ENCODE data around the gene SFTPA1. TPM values are rescaled to one million over a fixed set of nuclear protein-coding genes. Genes with fewer than 3 reads are reported as not detected.
"Not testable (repeated sequence)": the region's sequence is repeated elsewhere in the genome, so short reads cannot be mapped to it uniquely, and the experiment has no call there.

The SFTPA1 gene
- polyA plus RNA-seq, 1 of the 3 experiments (the other 2 are of a cell fraction): not detected

- POLR2A ChIA-PET: no interaction called here
Measured at GRCh38 chr10:79593377-79593776, 17.4 kb upstream of the SFTPA1 start.

DNA sequence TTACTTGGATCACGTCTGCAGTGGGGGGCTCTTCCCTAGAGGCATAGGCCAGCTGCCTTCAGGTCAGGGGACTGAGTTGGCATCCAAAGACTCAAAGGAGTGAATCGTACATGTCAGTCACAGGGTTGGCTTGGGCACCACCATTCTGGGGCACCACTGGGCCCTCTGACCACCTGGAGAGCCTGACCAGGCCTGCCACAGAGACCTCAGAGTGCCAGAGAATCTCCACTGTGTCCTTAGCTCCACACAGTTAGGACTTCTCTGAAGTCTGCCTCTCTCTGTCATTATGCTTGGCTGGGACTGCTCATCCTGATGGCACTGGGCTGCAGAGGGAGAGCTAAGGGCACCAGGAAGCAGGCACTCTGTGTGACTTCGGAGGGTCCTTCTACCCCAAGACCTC lies 16.2 kb upstream of the SFTPA1 start:
- H3F3A ChIP-seq (replicated peaks; ENCODE audit: insufficient read depth); H3K9me3 ChIP-seq; H3K9me2 ChIP-seq; POLR2A ChIA-PET; H3K4me2 ChIP-seq; H3K4me3 ChIP-seq (ENCODE audit: low read depth in 2 of 2, low read length in 1 of 2); H4K20me1 ChIP-seq (ENCODE audit: insufficient read depth); H3K79me2 ChIP-seq (ENCODE audit: insufficient read depth); H3K27ac ChIP-seq (ENCODE audit: low read depth in 2 of 2, low read length in 1 of 2); H3K36me3 ChIP-seq (replicated peaks in 1 of 2; ENCODE audit: control insufficient read depth in 1 of 2, insufficient read depth in 2 of 2, low read length in 1 of 2); H2AFZ ChIP-seq (ENCODE audit: low read depth); H3K4me1 ChIP-seq (ENCODE audit: control insufficient read depth in 1 of 2, insufficient read depth in 2 of 2, low read depth in 1 of 2, low read length in 1 of 2); H3K9ac ChIP-seq; H3K27me3 ChIP-seq (ENCODE audit: insufficient read depth); DNase-seq: not testable (repeated sequence)
- 10% methylated on average over 2 of the region's 3 CpGs for WGBS (ENCODE audit: low lambda C conversion rate)
- CTCF ChIA-PET: interaction anchor here (2.0 kb wide), 1 partner anchor 32 kb away, joined by 4 read pairs; no protein-coding TSS in a partner anchor

More at GRCh38 chr10:79593377-79593776, 17.4 kb upstream of the SFTPA1 start:
- Histone ChIP-seq H3K4me3 (ENCODE audit: low read depth in 2 of 2, low read length in 1 of 2) (no peak overlapping the region), H3K27ac (ENCODE audit: low read depth in 2 of 2, low read length in 1 of 2) (no peak overlapping the region), H3K9me3 (no peaks in the 10 kb centered on the region), H3K27me3 (ENCODE audit: insufficient read depth) (no peaks in the 10 kb centered on the region), H3K9ac (no peak overlapping the region), H3K9me2 (no peaks in the 10 kb centered on the region), H3K36me3 (replicated peaks in 1 of 2; ENCODE audit: control insufficient read depth in 1 of 2, insufficient read depth in 2 of 2, low read length in 1 of 2) (no peaks in the 10 kb centered on the region), H3F3A (replicated peaks; ENCODE audit: insufficient read depth) (no peaks in the 10 kb centered on the region), H3K4me2 (no peak overlapping the region), H3K79me2 (ENCODE audit: insufficient read depth) (no peaks in the 10 kb centered on the region), H2AFZ (ENCODE audit: low read depth) (no peak overlapping the region), H3K4me1 (ENCODE audit: control insufficient read depth in 1 of 2, insufficient read depth in 2 of 2, low read depth in 1 of 2, low read length in 1 of 2) (no peaks in the 10 kb centered on the region), H4K20me1 (ENCODE audit: insufficient read depth) (no peaks in the 10 kb centered on the region)
- TF ChIP-seq, protein P1, sequence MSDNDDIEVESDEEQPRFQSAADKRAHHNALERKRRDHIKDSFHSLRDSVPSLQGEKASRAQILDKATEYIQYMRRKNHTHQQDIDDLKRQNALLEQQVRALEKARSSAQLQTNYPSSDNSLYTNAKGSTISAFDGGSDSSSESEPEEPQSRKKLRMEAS (IDR thresholded peaks at IDR 0.05; ENCODE audit: low read depth): no peak
- TF ChIP-seq FOXM1 (IDR thresholded peaks at IDR 0.05; ENCODE audit: low read depth) (no peak), CHD2 (IDR thresholded peaks at IDR 0.05; ENCODE audit: low read length, partially characterized antibody) (no peak), RAD21 (IDR thresholded peaks at IDR 0.05; ENCODE audit: low read length) (no peak), RFX5 (IDR thresholded peaks at IDR 0.05; ENCODE audit: low read length) (no peak), TCF12 (IDR thresholded peaks at IDR 0.05) (no peak), POLR2AphosphoS5 (IDR thresholded peaks at IDR 0.05; ENCODE audit: low read depth, low read length) (no peak), YY1 (IDR thresholded peaks at IDR 0.05; ENCODE audit: low read depth) (no peak), EZH2phosphoT487 (IDR thresholded peaks at IDR 0.05; ENCODE audit: borderline replicate concordance, low read depth) (no peak)
- TF ChIP-seq, protein P2, sequence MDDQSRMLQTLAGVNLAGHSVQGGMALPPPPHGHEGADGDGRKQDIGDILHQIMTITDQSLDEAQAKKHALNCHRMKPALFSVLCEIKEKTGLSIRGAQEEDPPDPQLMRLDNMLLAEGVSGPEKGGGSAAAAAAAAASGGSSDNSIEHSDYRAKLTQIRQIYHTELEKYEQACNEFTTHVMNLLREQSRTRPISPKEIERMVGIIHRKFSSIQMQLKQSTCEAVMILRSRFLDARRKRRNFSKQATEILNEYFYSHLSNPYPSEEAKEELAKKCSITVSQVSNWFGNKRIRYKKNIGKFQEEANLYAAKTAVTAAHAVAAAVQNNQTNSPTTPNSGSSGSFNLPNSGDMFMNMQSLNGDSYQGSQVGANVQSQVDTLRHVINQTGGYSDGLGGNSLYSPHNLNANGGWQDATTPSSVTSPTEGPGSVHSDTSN (IDR thresholded peaks at IDR 0.05): no peak
- CTCF ChIA-PET: interaction anchor here (0.5 to 2.0 kb wide), 2 partner anchors 31 to 1108 kb away, joined by 3 to 4 read pairs; no protein-coding TSS in a partner anchor
- DNase-seq: no peak
- WGBS (ENCODE audit: low lambda C conversion rate): 0% methylated on average over 1 of the region's 1 CpG

DNA sequence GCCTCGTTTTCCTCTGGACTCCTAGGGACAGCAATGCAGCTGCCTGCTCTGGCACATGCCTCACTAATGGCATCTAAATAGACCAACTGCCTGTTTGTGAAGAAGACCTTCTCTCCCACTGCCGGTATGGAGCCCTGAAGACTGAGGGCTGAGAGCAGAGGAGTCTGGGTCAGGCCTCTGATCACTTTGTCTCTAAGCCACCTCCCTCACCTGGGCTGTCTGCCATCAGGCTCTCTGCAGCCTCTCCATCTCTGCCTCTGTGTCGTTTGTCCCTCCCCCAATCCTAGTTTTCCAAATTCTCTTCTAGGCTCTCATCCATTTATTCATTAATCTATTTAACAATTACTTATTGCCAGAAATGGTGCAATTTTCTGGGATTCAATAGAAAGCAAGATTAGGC lies 15.2 kb upstream of the SFTPA1 start:
- no peak for DNase-seq
- no peaks in the 10 kb centered on the region for H3K79me2 ChIP-seq (ENCODE audit: insufficient read depth)
- no peaks in the 10 kb centered on the region for H3K9me3 ChIP-seq
- no peaks in the 10 kb centered on the region for H3K9me2 ChIP-seq
- H4K20me1 ChIP-seq (ENCODE audit: insufficient read depth): no peaks in the 10 kb centered on the region
- H3K9ac ChIP-seq: no peak overlapping the region
- H3K36me3 ChIP-seq (replicated peaks in 1 of 2; ENCODE audit: control insufficient read depth in 1 of 2, insufficient read depth in 2 of 2, low read length in 1 of 2): no peaks in the 10 kb centered on the region
- no peak overlapping the region for H3K4me3 ChIP-seq (ENCODE audit: low read depth in 2 of 2, low read length in 1 of 2)
- H3F3A ChIP-seq (replicated peaks; ENCODE audit: insufficient read depth): no peaks in the 10 kb centered on the region
- H3K4me1 ChIP-seq (ENCODE audit: control insufficient read depth in 1 of 2, insufficient read depth in 2 of 2, low read depth in 1 of 2, low read length in 1 of 2): no peaks in the 10 kb centered on the region
- ChIA-PET CTCF (no interaction called here), POLR2A (no interaction called here)
- H3K27ac ChIP-seq (ENCODE audit: low read depth in 2 of 2, low read length in 1 of 2): no peak overlapping the region
- WGBS (ENCODE audit: low lambda C conversion rate): 0% methylated on average over 3 of the region's 3 CpGs
- no peak overlapping the region for H2AFZ ChIP-seq (ENCODE audit: low read depth)
- no peaks in the 10 kb centered on the region for H3K27me3 ChIP-seq (ENCODE audit: insufficient read depth)
- H3K4me2 ChIP-seq: no peak overlapping the region
- TF ChIP-seq MXI1 (IDR thresholded peaks at IDR 0.05; ENCODE audit: low read depth, low read length) (no peak), YY1 (IDR thresholded peaks at IDR 0.05; ENCODE audit: low read depth) (no peak), CTCF (IDR thresholded peaks at IDR 0.05) (no peak), NRF1 (IDR thresholded peaks at IDR 0.05; ENCODE audit: low read depth, low read length) (no peak), JUND (IDR thresholded peaks at IDR 0.05) (no peak), MEF2A (IDR thresholded peaks at IDR 0.05; ENCODE audit: borderline replicate concordance, low read depth) (no peak), RCOR1 (IDR thresholded peaks at IDR 0.05; ENCODE audit: low read length) (no peak), FOXM1 (IDR thresholded peaks at IDR 0.05; ENCODE audit: low read depth) (no peak), ELF1 (IDR thresholded peaks at IDR 0.05) (no peak), NFIC (IDR thresholded peaks at IDR 0.05; ENCODE audit: borderline replicate concordance) (no peak), RAD21 (IDR thresholded peaks at IDR 0.05; ENCODE audit: low read length) (no peak)
- TF ChIP-seq, protein P3, sequence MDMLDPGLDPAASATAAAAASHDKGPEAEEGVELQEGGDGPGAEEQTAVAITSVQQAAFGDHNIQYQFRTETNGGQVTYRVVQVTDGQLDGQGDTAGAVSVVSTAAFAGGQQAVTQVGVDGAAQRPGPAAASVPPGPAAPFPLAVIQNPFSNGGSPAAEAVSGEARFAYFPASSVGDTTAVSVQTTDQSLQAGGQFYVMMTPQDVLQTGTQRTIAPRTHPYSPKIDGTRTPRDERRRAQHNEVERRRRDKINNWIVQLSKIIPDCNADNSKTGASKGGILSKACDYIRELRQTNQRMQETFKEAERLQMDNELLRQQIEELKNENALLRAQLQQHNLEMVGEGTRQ (IDR thresholded peaks at IDR 0.05; ENCODE audit: borderline replicate concordance, low read depth, low read length): no peak
- TF ChIP-seq, protein P2 (IDR thresholded peaks at IDR 0.05): no peak

All from SK-N-SH (cell line).